K562 (cell line): ENCODE results near the gene ARMH3. TPM values are rescaled to one million over a fixed set of nuclear protein-coding genes. Genes with fewer than 3 reads are reported as not detected.
A peak's percentile ranks its signal among the peaks of the same experiment; 100 is the strongest.

Source experiments
- CHD7 ChIP-seq: fragments of 200-600 bp; sonication (generic); IDR thresholded peaks from one replicate; pipeline ENCODE4 v1.6.1; 2012; ENCODE audit warnings: mild to moderate bottlenecking, low read depth, low read length, inconsistent platforms
- DDX20 ChIP-seq: fragments of 450-650 bp; IDR thresholded peaks from 2 replicates; pipeline ENCODE4 v1.6.1; 2016; ENCODE audit warnings: missing genetic modification characterization, low read depth, mild to moderate bottlenecking, missing compliant biosample characterization, moderate library complexity
- MXI1 ChIP-seq: IDR thresholded peaks from 2 replicates; pipeline ENCODE4 v1.6.1; 2011; ENCODE audit warnings: low read depth, mild to moderate bottlenecking, improper control_type of control experiment, low read length
- RBM17 ChIP-seq: fragments of 200-400 bp; formaldehyde crosslinking; IDR thresholded peaks from 2 replicates; pipeline ENCODE4 v1.6.1; 2017; ENCODE audit warnings: low read depth, mild to moderate bottlenecking, low read length, borderline replicate concordance
- SPI1 ChIP-seq: IDR thresholded peaks from 2 replicates; pipeline ENCODE4 v1.6.1; 2011; ENCODE audit warnings: low read depth, low read length, control low read depth, borderline replicate concordance
- polyA plus RNA-seq, 8 experiments: library from polyadenylated mRNA; depleted of rRNA in 4 of 8; stranded (reverse) in 5 of 8; unstranded in 3 of 8; fragments of >200 nt; fragmentation: Nextera tagmentation in 2 of 8; fragmentation: Illumina TruSeq in 1 of 8; extraction: Ambion mirVana in 2 of 8; extraction: Trizol in 1 of 8; gene quantifications; 2 replicates each; pipeline versions ENCODE4 v1.2.1 to v1.2.3, GENCODE V29; 2011 to 2014; ENCODE audit warnings: inconsistent platforms in 1 of 8, missing spikeins in 1 of 8
- total RNA-seq, 7 experiments: library from RNA; depleted of rRNA in 6 of 7; stranded (reverse); fragments of >200 nt in 6 of 7; fragmentation: Illumina TruSeq in 2 of 7; extraction: Trizol in 2 of 7; gene quantifications; 2 replicates each; pipeline versions ENCODE4 v1.2.1 to v1.2.3, GENCODE V29; 2011 to 2021; ENCODE audit warnings: low replicate concordance in 1 of 7
- TF ChIP-seq, protein P1 (sequence below): sonication (generic); formaldehyde crosslinking; IDR thresholded peaks from 2 replicates; pipeline ENCODE4 v1.8.0; 2022; ENCODE audit warnings: mild to moderate bottlenecking, missing genetic modification reagents
- TF ChIP-seq, protein P2 (sequence below): fragments of 150-350 bp; conservative IDR thresholded peaks from 2 replicates; pipeline ENCODE4 v1.6.1; 2014; ENCODE audit warnings: low read length

Gene ARMH3
- total and polyA plus RNA-seq, 9 of the 15 experiments (the other 6 are each of a cell fraction or from before 2014, with no cell fraction given): 0.29 to 0.73 TPM; not detected in 7

- TF ChIP-seq, protein P1, sequence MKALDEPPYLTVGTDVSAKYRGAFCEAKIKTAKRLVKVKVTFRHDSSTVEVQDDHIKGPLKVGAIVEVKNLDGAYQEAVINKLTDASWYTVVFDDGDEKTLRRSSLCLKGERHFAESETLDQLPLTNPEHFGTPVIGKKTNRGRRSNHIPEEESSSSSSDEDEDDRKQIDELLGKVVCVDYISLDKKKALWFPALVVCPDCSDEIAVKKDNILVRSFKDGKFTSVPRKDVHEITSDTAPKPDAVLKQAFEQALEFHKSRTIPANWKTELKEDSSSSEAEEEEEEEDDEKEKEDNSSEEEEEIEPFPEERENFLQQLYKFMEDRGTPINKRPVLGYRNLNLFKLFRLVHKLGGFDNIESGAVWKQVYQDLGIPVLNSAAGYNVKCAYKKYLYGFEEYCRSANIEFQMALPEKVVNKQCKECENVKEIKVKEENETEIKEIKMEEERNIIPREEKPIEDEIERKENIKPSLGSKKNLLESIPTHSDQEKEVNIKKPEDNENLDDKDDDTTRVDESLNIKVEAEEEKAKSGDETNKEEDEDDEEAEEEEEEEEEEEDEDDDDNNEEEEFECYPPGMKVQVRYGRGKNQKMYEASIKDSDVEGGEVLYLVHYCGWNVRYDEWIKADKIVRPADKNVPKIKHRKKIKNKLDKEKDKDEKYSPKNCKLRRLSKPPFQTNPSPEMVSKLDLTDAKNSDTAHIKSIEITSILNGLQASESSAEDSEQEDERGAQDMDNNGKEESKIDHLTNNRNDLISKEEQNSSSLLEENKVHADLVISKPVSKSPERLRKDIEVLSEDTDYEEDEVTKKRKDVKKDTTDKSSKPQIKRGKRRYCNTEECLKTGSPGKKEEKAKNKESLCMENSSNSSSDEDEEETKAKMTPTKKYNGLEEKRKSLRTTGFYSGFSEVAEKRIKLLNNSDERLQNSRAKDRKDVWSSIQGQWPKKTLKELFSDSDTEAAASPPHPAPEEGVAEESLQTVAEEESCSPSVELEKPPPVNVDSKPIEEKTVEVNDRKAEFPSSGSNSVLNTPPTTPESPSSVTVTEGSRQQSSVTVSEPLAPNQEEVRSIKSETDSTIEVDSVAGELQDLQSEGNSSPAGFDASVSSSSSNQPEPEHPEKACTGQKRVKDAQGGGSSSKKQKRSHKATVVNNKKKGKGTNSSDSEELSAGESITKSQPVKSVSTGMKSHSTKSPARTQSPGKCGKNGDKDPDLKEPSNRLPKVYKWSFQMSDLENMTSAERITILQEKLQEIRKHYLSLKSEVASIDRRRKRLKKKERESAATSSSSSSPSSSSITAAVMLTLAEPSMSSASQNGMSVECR (CRISPR knock-in tag): peak; percentile 76
- no peak for TF ChIP-seq RBM17
- TF ChIP-seq MXI1: peak; percentile 35; the same call in 1 of the 2 replicates
- TF ChIP-seq DDX20 (tag): no peak
- TF ChIP-seq, protein P2, sequence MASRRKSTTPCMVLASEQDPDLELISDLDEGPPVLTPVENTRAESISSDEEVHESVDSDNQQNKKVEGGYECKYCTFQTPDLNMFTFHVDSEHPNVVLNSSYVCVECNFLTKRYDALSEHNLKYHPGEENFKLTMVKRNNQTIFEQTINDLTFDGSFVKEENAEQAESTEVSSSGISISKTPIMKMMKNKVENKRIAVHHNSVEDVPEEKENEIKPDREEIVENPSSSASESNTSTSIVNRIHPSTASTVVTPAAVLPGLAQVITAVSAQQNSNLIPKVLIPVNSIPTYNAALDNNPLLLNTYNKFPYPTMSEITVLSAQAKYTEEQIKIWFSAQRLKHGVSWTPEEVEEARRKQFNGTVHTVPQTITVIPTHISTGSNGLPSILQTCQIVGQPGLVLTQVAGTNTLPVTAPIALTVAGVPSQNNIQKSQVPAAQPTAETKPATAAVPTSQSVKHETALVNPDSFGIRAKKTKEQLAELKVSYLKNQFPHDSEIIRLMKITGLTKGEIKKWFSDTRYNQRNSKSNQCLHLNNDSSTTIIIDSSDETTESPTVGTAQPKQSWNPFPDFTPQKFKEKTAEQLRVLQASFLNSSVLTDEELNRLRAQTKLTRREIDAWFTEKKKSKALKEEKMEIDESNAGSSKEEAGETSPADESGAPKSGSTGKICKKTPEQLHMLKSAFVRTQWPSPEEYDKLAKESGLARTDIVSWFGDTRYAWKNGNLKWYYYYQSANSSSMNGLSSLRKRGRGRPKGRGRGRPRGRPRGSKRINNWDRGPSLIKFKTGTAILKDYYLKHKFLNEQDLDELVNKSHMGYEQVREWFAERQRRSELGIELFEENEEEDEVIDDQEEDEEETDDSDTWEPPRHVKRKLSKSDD: no peak
- TF ChIP-seq CHD7: no peak
- TF ChIP-seq SPI1: 0 out of 2 replicates have a peak, but pooled peaks have one; percentile 17
Observed at GRCh38 chr10:102055647-102056419, at the start of gene ARMH3 (continued).
